IMR-90 (cell line): ENCODE data around the gene FUT6. TPM values are rescaled to one million over a fixed set of nuclear protein-coding genes. Genes with fewer than 3 reads are reported as not detected.

Experiments
- ATAC-seq: fragments of 200-7000 bp; cut with Tn5 transposase; 2 replicates; pipeline ENCODE4 v1.9.1; 2020; ENCODE audit warnings: low read depth, mild to moderate bottlenecking, moderate library complexity
- BruUV-seq: library from RNA; stranded (reverse); fragments of 400-500 nt; replicated peaks from 2 replicates; lab custom pipeline; 2021; lab: Mats Ljungman, UMichigan
- CTCF ChIA-PET: fragments of 300-600 bp; formaldehyde crosslinking; extraction: SDS; loops from one replicate; lab custom pipeline; 2021; ENCODE audit warnings: antibody characterized with exemption; lab: Yijun Ruan, JAX
- POLR2A ChIA-PET: fragments of 300-600 bp; sonication (Branson Sonifier 250); formaldehyde crosslinking; loops from one replicate; lab custom pipeline; 2022; ENCODE audit warnings: antibody characterized with exemption; ENCODE audit not compliant: unreplicated experiment; lab: Charles Lee
- DNase-seq: peaks from one replicate; pipeline ENCODE4 v3.0.0; 2013
- H2AFZ ChIP-seq: replicated peaks from 2 replicates; pipeline ENCODE3; 2013; ENCODE audit warnings: low read length, mild to moderate bottlenecking; ENCODE audit not compliant: poor library complexity
- H2AK5ac ChIP-seq: 2 replicates; pipeline ENCODE4 v1.6.1; 2013; ENCODE audit warnings: low read depth, low read length, inconsistent platforms
- H2AK9ac ChIP-seq: replicated peaks from 2 replicates; pipeline ENCODE3; 2013; ENCODE audit warnings: mild to moderate bottlenecking, low read depth, low read length, moderate library complexity; ENCODE audit not compliant: poor library complexity
- H2BK120ac ChIP-seq: 2 replicates; pipeline ENCODE4 v1.6.1; 2013; ENCODE audit warnings: low read depth, low read length, inconsistent platforms
- H2BK15ac ChIP-seq: 3 replicates; pipeline ENCODE4 v1.6.1; 2013; ENCODE audit warnings: low read depth, low read length, inconsistent platforms
- H2BK20ac ChIP-seq: 2 replicates; pipeline ENCODE4 v1.6.1; 2013; ENCODE audit warnings: low read depth, mild to moderate bottlenecking, inconsistent platforms, low read length, moderate library complexity
- H2BK5ac ChIP-seq: 2 replicates; pipeline ENCODE4 v1.6.1; 2013; ENCODE audit warnings: mild to moderate bottlenecking, low read depth, low read length, inconsistent platforms; ENCODE audit not compliant: poor library complexity, severe bottlenecking
- H3K14ac ChIP-seq: replicated peaks from 2 replicates; pipeline ENCODE4 v1.6.1; 2013; ENCODE audit warnings: low read depth, low read length, inconsistent platforms
- H3K18ac ChIP-seq: 2 replicates; pipeline ENCODE4 v1.6.1; 2013; ENCODE audit warnings: low read depth, low read length, control low read depth
- H3K23ac ChIP-seq: 2 replicates; pipeline ENCODE4 v1.6.1; 2013; ENCODE audit warnings: low read depth, low read length, inconsistent platforms
- H3K27ac ChIP-seq: 2 replicates; pipeline ENCODE4 v1.5.1; 2013; ENCODE audit warnings: mild to moderate bottlenecking, control low read depth, low read length; ENCODE audit not compliant: insufficient read depth
- H3K27me3 ChIP-seq: 2 replicates; pipeline ENCODE4 v1.6.1; 2013; ENCODE audit warnings: low read length; ENCODE audit not compliant: control insufficient read depth, insufficient read depth
- H3K36me3 ChIP-seq: 2 replicates; pipeline ENCODE4 v1.6.1; 2013; ENCODE audit warnings: low read length, mixed read lengths; ENCODE audit not compliant: control insufficient read depth, insufficient read depth
- H3K4ac ChIP-seq: 2 replicates; pipeline ENCODE4 v1.6.1; 2013; ENCODE audit warnings: low read depth, low read length, inconsistent platforms
- H3K4me1 ChIP-seq: 2 replicates; pipeline ENCODE4 v1.6.1; 2013; ENCODE audit warnings: low read length, mixed read lengths; ENCODE audit not compliant: control insufficient read depth, insufficient read depth
- H3K4me2 ChIP-seq: 2 replicates; pipeline ENCODE4 v1.6.1; 2013; ENCODE audit warnings: low read depth, mild to moderate bottlenecking, control low read depth, low read length, moderate library complexity
- H3K4me3 ChIP-seq: 2 replicates; pipeline ENCODE4 v1.5.1; 2013; ENCODE audit warnings: low read depth, mild to moderate bottlenecking, control low read depth, low read length, moderate library complexity; ENCODE audit not compliant: insufficient read depth
- H3K56ac ChIP-seq: 2 replicates; pipeline ENCODE4 v1.6.1; 2013; ENCODE audit warnings: low read length, inconsistent platforms; ENCODE audit not compliant: insufficient read depth; ENCODE audit errors: extremely low read depth
- H3K79me1 ChIP-seq, 2 experiments: 2 replicates each; pipeline ENCODE4 v1.6.1; 2013; ENCODE audit warnings: low read length in 2 of 2, inconsistent platforms in 1 of 2, low read depth in 1 of 2
- H3K9ac ChIP-seq: 2 replicates; pipeline ENCODE4 v1.6.1; 2013; ENCODE audit warnings: low read depth, low read length, control low read depth
- H3K9me1 ChIP-seq: 2 replicates; pipeline ENCODE4 v1.6.1; 2013; ENCODE audit warnings: low read length, inconsistent platforms; ENCODE audit not compliant: insufficient read depth
- H3K9me3 ChIP-seq: 2 replicates; pipeline ENCODE4 v1.6.1; 2013; ENCODE audit warnings: low read length; ENCODE audit not compliant: control insufficient read depth, insufficient read depth
- H4K20me1 ChIP-seq: 2 replicates; pipeline ENCODE4 v1.6.1; 2013; ENCODE audit warnings: low read length, inconsistent platforms; ENCODE audit not compliant: insufficient read depth
- H4K5ac ChIP-seq: 2 replicates; pipeline ENCODE4 v1.6.1; 2013; ENCODE audit warnings: mild to moderate bottlenecking, low read depth, low read length, control low read depth
- H4K8ac ChIP-seq, 2 experiments: 2 replicates each; pipeline ENCODE4 v1.6.1; 2013; ENCODE audit warnings: low read depth in 2 of 2, low read length in 2 of 2, control low read depth in 1 of 2, inconsistent platforms in 1 of 2
- H4K91ac ChIP-seq: 2 replicates; pipeline ENCODE4 v1.6.1; 2013; ENCODE audit warnings: low read depth, low read length, inconsistent platforms; ENCODE audit not compliant: insufficient read depth
- MAFK ChIP-seq: IDR thresholded peaks from 2 replicates; pipeline ENCODE4 v1.6.1; 2012; ENCODE audit warnings: low read depth, low read length, improper control_type of control experiment
- RFX5 ChIP-seq: IDR thresholded peaks from 2 replicates; pipeline ENCODE4 v1.8.0; 2012; ENCODE audit warnings: low read depth, mild to moderate bottlenecking, low read length, moderate library complexity
- SMC3 ChIP-seq: fragments of 150-350 bp; IDR thresholded peaks from 2 replicates; pipeline ENCODE4 v1.6.1; 2016; ENCODE audit warnings: low read depth, mild to moderate bottlenecking, antibody characterized with exemption, low read length, moderate library complexity
- WGBS, 2 experiments: methylation state at CpG; one replicate each; pipeline versions ENCODE4 v1.1.5 to v1.1.7; 2013; ENCODE audit warnings: missing lambda C conversion rate in 2 of 2; ENCODE audit not compliant: insufficient read length in 1 of 2; ENCODE audit errors: extremely low coverage in 2 of 2; 5-methylcytosine and 5-hydroxymethylcytosine counted together
- dilution Hi-C: fragments of 300-500 bp; cut with HindIII; formaldehyde crosslinking; loops from one replicate; pipeline ENCODE4 v1.14.3; 2018; ENCODE audit warnings: low sequenced_read_pairs; ENCODE audit not compliant: unreplicated experiment
- in situ Hi-C: fragments of 300-500 bp; cut with MboI; formaldehyde crosslinking; loops from 3 replicates; pipeline ENCODE4 v1.14.3; 2019; ENCODE audit warnings: low sequenced_read_pairs, inconsistent platforms, mixed read lengths
- intact Hi-C: fragments of 100-400 bp; cut with micrococcal nuclease; formaldehyde crosslinking; loops from 2 replicates; pipeline ENCODE4 v1.10.0; 2022
- polyA plus RNA-seq, 3 experiments: library from polyadenylated mRNA; depleted of rRNA; stranded (reverse); fragments of >200 nt; gene quantifications; 2 replicates each; pipeline ENCODE4 v1.2.3, GENCODE V29; 2012; ENCODE audit warnings: low replicate concordance in 1 of 3
- total RNA-seq: library from RNA; depleted of rRNA; stranded (reverse); fragments of >200 nt; gene quantifications from 2 replicates; pipeline ENCODE4 v1.2.3, GENCODE V29; 2012

FUT6 gene
- total and polyA plus RNA-seq, 2 of the 4 experiments (the other 2 are of a cell fraction): not detected

- TF ChIP-seq RFX5: no peak
Measured at GRCh38 chr19:5880604-5881078, 41.1 kb upstream of the FUT6 start (continued).

- no peak for DNase-seq
- POLR2A ChIA-PET: no interaction called here
- peak overlapping the region; percentile 68; the same call in 1 of the 2 replicates for H3K14ac ChIP-seq
- ATAC-seq: no peak; the same call in 1 of the 2 replicates
- H2AK9ac ChIP-seq: no peak overlapping the region
- H3K23ac ChIP-seq: no peak overlapping the region
- H3K79me1 ChIP-seq: no peaks in the 10 kb centered on the region
- no peak overlapping the region for H4K5ac ChIP-seq
- no CpG with 5 or more reads among the region's 6 CpGs for WGBS, 2 experiments
- no TSS peak for BruUV-seq
- CTCF ChIA-PET: interaction anchor here (0.7 kb wide), 1 partner anchor 19 kb away, joined by 3 read pairs; no protein-coding TSS in a partner anchor
- no peaks in the 10 kb centered on the region for H3K36me3 ChIP-seq
- peaks cover 4% of the 10 kb centered on the region for H3K27me3 ChIP-seq
- TF ChIP-seq SMC3 (no peak), RFX5 (no peak), MAFK (no peak)
- H3K9ac ChIP-seq: no peak overlapping the region
- H4K8ac ChIP-seq: peak overlapping the region in 1 of 2 experiments; percentile 80; a peak in 1 of 4 replicates
- in situ Hi-C loops: no loop called here
- no peaks in the 10 kb centered on the region for H3K9me3 ChIP-seq
- H2AK5ac ChIP-seq: peak overlapping the region; percentile 96
- dilution Hi-C loops: no loop called here
- H3K4ac ChIP-seq: peak overlapping the region; percentile 92
- peak overlapping the region; percentile 91 for H2BK120ac ChIP-seq
- peak overlapping the region; percentile 81 for H4K91ac ChIP-seq
- no peak overlapping the region for H3K4me2 ChIP-seq
- H3K18ac ChIP-seq: peak overlapping the region; percentile 53; the same call in 1 of the 2 replicates
- H4K20me1 ChIP-seq: no peaks in the 10 kb centered on the region
- H2BK15ac ChIP-seq: no peak overlapping the region
- H3K27ac ChIP-seq: no peak overlapping the region
- H3K4me3 ChIP-seq: no peak overlapping the region
- peak overlapping the region; percentile 83 for H2BK20ac ChIP-seq
- intact Hi-C loops: no loop called here
- H3K56ac ChIP-seq: no peak overlapping the region
- no peak overlapping the region for H2BK5ac ChIP-seq
- H2AFZ ChIP-seq: peak overlapping the region; percentile 76
- peaks cover 5% of the 10 kb centered on the region; the same call in 1 of the 2 replicates for H3K9me1 ChIP-seq
- H3K4me1 ChIP-seq: peaks cover 16% of the 10 kb centered on the region
Measured at GRCh38 chr19:5880196-5880595, 40.7 kb upstream of the FUT6 start.
